ENCODE measurements around the gene LRRC14B.

DNA sequence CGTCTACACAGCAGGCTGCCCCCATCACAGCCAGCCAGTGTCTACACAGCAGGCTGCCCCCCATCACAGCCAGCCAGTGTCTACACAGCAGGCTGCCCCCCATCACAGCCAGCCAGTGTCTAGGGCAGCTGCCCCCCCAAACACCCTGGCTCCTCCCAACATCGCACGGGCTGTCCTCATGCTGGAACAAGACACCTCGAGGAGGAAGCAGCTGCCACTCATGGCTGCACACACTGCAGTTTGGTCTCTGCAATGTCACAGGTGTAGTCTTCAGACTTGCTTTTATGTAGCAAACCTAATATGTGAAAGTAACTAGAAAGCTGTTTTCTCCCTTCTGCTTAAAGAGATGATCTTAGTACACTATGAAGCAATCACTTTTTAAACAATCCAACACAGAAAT is 9.7 kb downstream of the LRRC14B start:
- TF ChIP-seq YY1 (IDR thresholded peaks at IDR 0.05; ENCODE audit: insufficient read depth, insufficient replicate concordance, low read depth, low read length) (no peak), ZFP1 (CRISPR knock-in tag; IDR thresholded peaks at IDR 0.05) (no peak), ZNF205 (CRISPR knock-in tag; IDR thresholded peaks at IDR 0.05) (no peak)
- TF ChIP-seq, protein P1, sequence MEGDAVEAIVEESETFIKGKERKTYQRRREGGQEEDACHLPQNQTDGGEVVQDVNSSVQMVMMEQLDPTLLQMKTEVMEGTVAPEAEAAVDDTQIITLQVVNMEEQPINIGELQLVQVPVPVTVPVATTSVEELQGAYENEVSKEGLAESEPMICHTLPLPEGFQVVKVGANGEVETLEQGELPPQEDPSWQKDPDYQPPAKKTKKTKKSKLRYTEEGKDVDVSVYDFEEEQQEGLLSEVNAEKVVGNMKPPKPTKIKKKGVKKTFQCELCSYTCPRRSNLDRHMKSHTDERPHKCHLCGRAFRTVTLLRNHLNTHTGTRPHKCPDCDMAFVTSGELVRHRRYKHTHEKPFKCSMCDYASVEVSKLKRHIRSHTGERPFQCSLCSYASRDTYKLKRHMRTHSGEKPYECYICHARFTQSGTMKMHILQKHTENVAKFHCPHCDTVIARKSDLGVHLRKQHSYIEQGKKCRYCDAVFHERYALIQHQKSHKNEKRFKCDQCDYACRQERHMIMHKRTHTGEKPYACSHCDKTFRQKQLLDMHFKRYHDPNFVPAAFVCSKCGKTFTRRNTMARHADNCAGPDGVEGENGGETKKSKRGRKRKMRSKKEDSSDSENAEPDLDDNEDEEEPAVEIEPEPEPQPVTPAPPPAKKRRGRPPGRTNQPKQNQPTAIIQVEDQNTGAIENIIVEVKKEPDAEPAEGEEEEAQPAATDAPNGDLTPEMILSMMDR (CRISPR knock-in tag; IDR thresholded peaks at IDR 0.05): no peak
